Upper lobe of left lung (tissue), 6 donors: ENCODE results near the gene SFMBT2. TPM values are rescaled to one million over a fixed set of nuclear protein-coding genes. Genes with fewer than 3 reads are reported as not detected.

Source experiments
- ATAC-seq, 2 donors: fragments of 200-7000 bp; cut with Tn5 transposase; one replicate each; pipeline ENCODE4 v1.9.1; 2022; ENCODE audit warnings: mild to moderate bottlenecking in 2 of 2, moderate library complexity in 2 of 2; ENCODE audit not compliant: low FRiP score in 2 of 2
- DNase-seq, 2 donors: peaks; one replicate each; pipeline ENCODE4 v3.0.0-alpha.2; 2019 to 2020
- H3K27ac ChIP-seq, 4 donors: fragments of 200-600 bp; sonication (generic); one replicate each; pipeline ENCODE4 v1.5.1; 2016 to 2019
- H3K27me3 ChIP-seq, 4 donors: fragments of 200-600 bp; sonication (generic); one replicate each; pipeline ENCODE4 v1.5.1; 2017 to 2019
- H3K36me3 ChIP-seq, 4 donors: fragments of 200-600 bp; sonication (generic); one replicate each; pipeline ENCODE4 v1.5.1; 2016 to 2019
- H3K4me1 ChIP-seq, 4 donors: fragments of 200-600 bp; sonication (generic); one replicate each; pipeline ENCODE4 v1.5.1; 2018 to 2019
- H3K4me3 ChIP-seq, 4 donors: fragments of 200-600 bp; sonication (generic); one replicate each; pipeline ENCODE4 v1.5.1; 2017 to 2019; ENCODE audit warnings: mild to moderate bottlenecking in 2 of 4, moderate library complexity in 1 of 4
- H3K9me3 ChIP-seq, 4 donors: fragments of 200-600 bp; sonication (generic); one replicate each; pipeline ENCODE4 v1.5.1; 2018 to 2019
- EP300 ChIP-seq, 4 donors: sonication (generic); formaldehyde crosslinking; IDR thresholded peaks; one replicate each; pipeline ENCODE4 v1.5.1; 2017; ENCODE audit warnings: antibody characterized with exemption in 4 of 4, control low read depth in 2 of 4
- POLR2A ChIP-seq, 4 donors: fragments of 450-650 bp; IDR thresholded peaks; one replicate each; pipeline ENCODE4 v1.5.1; 2016 to 2017; ENCODE audit warnings: antibody characterized with exemption in 4 of 4, mild to moderate bottlenecking in 2 of 4
- POLR2AphosphoS5 ChIP-seq, 2 donors: sonication (generic); formaldehyde crosslinking; IDR thresholded peaks; one replicate each; pipeline ENCODE4 v1.5.1; 2017; ENCODE audit warnings: antibody characterized with exemption in 2 of 2
- WGBS, 2 donors: methylation state at CpG; one replicate each; pipeline ENCODE4 v1.1.5; 2017 to 2018; 5-methylcytosine and 5-hydroxymethylcytosine counted together
- total RNA-seq, 6 donors: library from RNA; depleted of rRNA in 4 of 6; stranded (reverse); fragments of >200 nt in 4 of 6; gene quantifications; one replicate each; pipeline versions ENCODE4 v1.1.0 to v1.2.1, GENCODE V29; 2016 to 2021
- TF ChIP-seq, protein P1 (sequence below), 6 experiments: fragments of 450-650 bp in 4 of 6; fragments of 200-600 bp in 2 of 6; sonication (generic) in 2 of 6; IDR thresholded peaks; one replicate each; pipeline ENCODE4 v1.5.1; 2016 to 2019; ENCODE audit warnings: antibody characterized with exemption in 6 of 6
- donor health status: DM: no; HTN: no; CAD: no; lungs with moderate emphysema.
- donor health status: DM: no; HTN: yes; CAD: no; lungs with severe emphysema.

Gene SFMBT2
- total RNA-seq, 6 donors from 2014 or later = 6.2 to 14.6 (median 10.2) TPM

DNA sequence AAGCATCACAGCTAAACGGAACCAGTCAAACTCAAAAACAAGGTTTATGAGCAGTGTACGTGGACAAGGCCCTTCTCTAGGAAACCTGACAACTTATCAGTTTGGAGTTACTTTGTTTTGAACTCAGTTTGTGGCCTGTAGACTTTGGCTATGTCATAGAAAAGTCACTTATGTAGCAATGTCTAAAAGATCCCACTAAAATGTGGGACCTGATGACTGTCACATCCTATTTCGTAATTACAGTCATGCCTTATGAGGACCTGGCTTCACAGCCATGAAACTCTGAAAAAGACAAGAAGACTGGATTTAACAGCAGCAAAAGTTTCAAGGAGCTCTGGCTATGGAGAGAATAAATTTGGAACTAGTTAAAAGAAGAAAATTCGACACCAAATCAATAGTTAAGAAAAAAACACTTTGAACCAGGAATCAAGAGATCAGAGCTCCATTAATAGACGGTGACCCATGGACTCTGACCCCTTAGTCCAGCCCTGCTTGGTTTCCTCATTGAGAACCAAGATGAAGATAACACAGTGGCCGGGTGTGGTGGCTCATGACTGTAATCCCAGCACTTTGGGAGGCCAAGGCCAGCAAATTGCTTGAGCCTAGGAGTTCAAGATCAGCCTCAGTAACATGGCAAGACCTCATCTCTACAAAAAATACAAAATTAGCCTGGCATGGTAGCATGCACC is 204.3 kb downstream of the SFMBT2 start:
- peaks cover 0 to 4% (median 0%) of the 10 kb centered on the region in 4 donors for H3K36me3 ChIP-seq
- H3K9me3 ChIP-seq = no peaks in the 10 kb centered on the region
- ATAC-seq (no peak), DNase-seq (no peak)
- peaks cover 0 to 5% (median 1%) of the 10 kb centered on the region in 4 donors for H3K4me1 ChIP-seq
- no peak overlapping the region for H3K27ac ChIP-seq
- no peaks in the 10 kb centered on the region for H3K27me3 ChIP-seq
- H3K4me3 ChIP-seq = no peak overlapping the region
- 90 to 93% methylated on average over 6 of the region's 6 CpGs for WGBS, 2 donors
- TF ChIP-seq POLR2AphosphoS5 (IDR thresholded peaks at IDR 0.05) (no peak), POLR2A (IDR thresholded peaks at IDR 0.05) (no peak), EP300 (IDR thresholded peaks at IDR 0.05) (no peak)
- TF ChIP-seq, protein P1, sequence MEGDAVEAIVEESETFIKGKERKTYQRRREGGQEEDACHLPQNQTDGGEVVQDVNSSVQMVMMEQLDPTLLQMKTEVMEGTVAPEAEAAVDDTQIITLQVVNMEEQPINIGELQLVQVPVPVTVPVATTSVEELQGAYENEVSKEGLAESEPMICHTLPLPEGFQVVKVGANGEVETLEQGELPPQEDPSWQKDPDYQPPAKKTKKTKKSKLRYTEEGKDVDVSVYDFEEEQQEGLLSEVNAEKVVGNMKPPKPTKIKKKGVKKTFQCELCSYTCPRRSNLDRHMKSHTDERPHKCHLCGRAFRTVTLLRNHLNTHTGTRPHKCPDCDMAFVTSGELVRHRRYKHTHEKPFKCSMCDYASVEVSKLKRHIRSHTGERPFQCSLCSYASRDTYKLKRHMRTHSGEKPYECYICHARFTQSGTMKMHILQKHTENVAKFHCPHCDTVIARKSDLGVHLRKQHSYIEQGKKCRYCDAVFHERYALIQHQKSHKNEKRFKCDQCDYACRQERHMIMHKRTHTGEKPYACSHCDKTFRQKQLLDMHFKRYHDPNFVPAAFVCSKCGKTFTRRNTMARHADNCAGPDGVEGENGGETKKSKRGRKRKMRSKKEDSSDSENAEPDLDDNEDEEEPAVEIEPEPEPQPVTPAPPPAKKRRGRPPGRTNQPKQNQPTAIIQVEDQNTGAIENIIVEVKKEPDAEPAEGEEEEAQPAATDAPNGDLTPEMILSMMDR (IDR thresholded peaks at IDR 0.05) = no peak

DNA sequence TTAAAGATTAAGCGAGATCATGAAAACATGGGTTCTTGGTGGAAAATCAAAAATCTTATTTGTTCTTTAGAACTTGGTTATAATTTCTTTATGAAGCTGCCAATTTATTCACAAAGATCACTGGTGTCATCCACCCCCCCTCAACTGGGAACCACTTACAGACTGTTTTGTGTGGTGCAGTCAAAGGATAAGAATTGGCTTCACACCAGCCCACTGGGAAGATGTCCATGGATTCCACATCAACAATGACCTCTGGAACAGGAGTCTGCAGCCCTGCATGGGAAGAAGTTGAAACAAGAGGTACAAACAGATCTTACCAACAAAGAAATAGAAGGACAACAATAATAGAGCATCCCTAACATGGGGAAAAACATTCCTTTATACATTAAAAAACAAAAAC is 205.2 kb downstream of the SFMBT2 start:
- Histone ChIP-seq H3K36me3 (peaks cover 0 to 4% (median 0%) of the 10 kb centered on the region in 4 donors), H3K27ac (no peak overlapping the region), H3K9me3 (no peaks in the 10 kb centered on the region), H3K27me3 (no peaks in the 10 kb centered on the region), H3K4me3 (no peak overlapping the region), H3K4me1 (peaks cover 0 to 5% (median 1%) of the 10 kb centered on the region in 4 donors)
- TF ChIP-seq, protein P1 (IDR thresholded peaks at IDR 0.05) = no peak
- TF ChIP-seq POLR2A (IDR thresholded peaks at IDR 0.05) (no peak), POLR2AphosphoS5 (IDR thresholded peaks at IDR 0.05) (no peak), EP300 (IDR thresholded peaks at IDR 0.05) (no peak)
- ATAC-seq (no peak), DNase-seq (no peak)
- 91 to 95% methylated on average over 1 of the region's 1 CpG for WGBS, 2 donors

DNA sequence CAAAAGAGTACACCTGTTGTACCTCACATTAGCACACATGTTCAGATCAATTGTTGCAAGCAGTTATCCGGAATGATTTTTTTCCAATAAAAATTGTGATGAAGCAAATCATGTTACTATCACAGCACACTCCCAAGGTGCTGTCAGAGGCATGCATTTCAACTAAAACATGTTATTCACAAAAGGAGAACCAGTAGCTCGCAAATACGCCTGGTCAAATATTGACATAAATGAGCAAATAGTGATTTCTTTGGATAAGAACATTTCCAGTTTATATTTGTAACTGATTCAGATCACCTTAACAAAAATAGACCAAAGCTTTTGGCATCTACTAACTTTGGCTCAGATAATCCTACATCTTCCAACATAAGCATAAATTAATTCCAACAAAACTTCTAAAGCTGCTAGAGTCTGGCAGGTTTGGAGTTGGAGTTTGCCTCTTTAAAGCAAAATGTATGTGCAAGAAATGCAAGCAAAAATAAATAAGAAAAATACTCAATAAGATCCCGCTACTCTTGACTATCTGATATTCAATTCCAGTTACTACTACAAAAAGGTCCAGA is 208.0 kb downstream of the SFMBT2 start:
- WGBS, 2 donors = 72 to 75% methylated on average over 4 of the region's 4 CpGs
- H3K36me3 ChIP-seq = peaks cover 0 to 6% (median 2%) of the 10 kb centered on the region in 4 donors
- H3K4me3 ChIP-seq = no peak overlapping the region
- DNase-seq (no peak), ATAC-seq (no peak)
- H3K9me3 ChIP-seq = no peaks in the 10 kb centered on the region
- no peak overlapping the region for H3K27ac ChIP-seq
- peaks cover 0 to 5% (median 1%) of the 10 kb centered on the region in 4 donors for H3K4me1 ChIP-seq
- no peak for TF ChIP-seq POLR2AphosphoS5 (IDR thresholded peaks at IDR 0.05)
- TF ChIP-seq EP300 (IDR thresholded peaks at IDR 0.05) = no peak
- no peak for TF ChIP-seq POLR2A (IDR thresholded peaks at IDR 0.05)
- TF ChIP-seq, protein P1 (IDR thresholded peaks at IDR 0.05) = no peak
- H3K27me3 ChIP-seq = no peaks in the 10 kb centered on the region

DNA sequence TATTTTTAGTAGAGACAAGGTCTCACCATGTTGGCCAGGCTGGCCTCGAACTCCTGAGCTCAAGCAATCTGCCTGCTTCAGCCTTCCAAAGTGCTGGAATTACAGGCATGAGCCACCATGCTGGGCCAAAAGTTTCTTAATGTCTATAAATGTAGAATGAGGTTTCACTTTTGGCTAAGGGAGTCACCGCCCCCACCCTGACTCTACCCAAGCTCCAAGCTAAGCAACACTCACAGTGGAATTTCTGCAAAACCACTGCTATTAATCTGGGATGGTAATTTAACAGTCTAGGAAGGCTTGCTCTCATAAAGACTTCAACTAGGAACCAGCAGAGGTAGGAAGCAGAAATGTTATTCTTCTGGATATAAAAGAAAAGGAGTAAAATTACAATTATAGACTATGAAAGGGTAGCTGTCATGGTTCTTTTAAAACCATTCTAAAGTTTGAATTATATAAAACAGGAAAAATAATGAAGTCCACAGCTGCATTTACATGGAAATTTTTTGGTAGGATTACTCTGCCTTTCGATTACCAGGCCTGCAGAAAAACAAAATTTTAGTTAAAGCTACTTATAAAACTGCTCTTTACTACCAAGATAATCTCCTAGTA is 211.6 kb downstream of the SFMBT2 start:
- no peak for DNase-seq
- Histone ChIP-seq H3K36me3 (peaks cover 0 to 18% (median 5%) of the 10 kb centered on the region in 4 donors), H3K4me3 (no peak overlapping the region), H3K27me3 (no peaks in the 10 kb centered on the region), H3K27ac (no peak overlapping the region), H3K4me1 (peaks cover 0 to 5% (median 1%) of the 10 kb centered on the region in 4 donors), H3K9me3 (peaks cover 0 to 10% (median 6%) of the 10 kb centered on the region in 4 donors)
- 81 to 91% methylated on average over 3 of the region's 3 CpGs for WGBS, 2 donors
- ATAC-seq = no peak
- no peak for TF ChIP-seq EP300 (IDR thresholded peaks at IDR 0.05)

DNA sequence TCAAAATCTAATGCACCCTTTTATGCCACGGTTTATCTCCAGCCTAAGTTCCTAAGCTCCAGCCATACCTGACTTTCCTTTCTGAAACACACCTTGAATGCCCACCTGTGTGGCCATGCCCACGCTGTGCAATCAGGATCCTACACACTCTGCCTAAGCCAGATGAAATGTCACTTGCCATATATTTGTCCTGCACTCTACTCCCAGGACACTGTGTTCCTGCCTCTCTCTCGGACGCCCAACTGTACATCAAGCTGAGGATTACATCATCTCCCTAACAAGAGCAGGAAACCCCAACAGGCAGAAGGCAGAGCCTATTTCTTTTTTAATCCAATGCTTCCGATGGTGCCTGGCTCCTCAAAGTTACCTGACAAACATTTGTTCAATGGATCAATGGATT is 214.6 kb downstream of the SFMBT2 start:
- 75 to 78% methylated on average over 5 of the region's 5 CpGs for WGBS, 2 donors
- no peaks in the 10 kb centered on the region for H3K27me3 ChIP-seq
- ATAC-seq (no peak), DNase-seq (peak in 1 of 2 donors; percentile 31)
- no peak overlapping the region for H3K27ac ChIP-seq
- H3K36me3 ChIP-seq = peaks cover 0 to 14% (median 5%) of the 10 kb centered on the region in 4 donors
- no peak overlapping the region for H3K4me3 ChIP-seq
- H3K9me3 ChIP-seq = peaks cover 0 to 10% (median 6%) of the 10 kb centered on the region in 4 donors
- no peak for TF ChIP-seq EP300 (IDR thresholded peaks at IDR 0.05)
- TF ChIP-seq, protein P1 (IDR thresholded peaks at IDR 0.05) = no peak
- TF ChIP-seq POLR2A (IDR thresholded peaks at IDR 0.05) = no peak
- TF ChIP-seq POLR2AphosphoS5 (IDR thresholded peaks at IDR 0.05) = no peak
- no peaks in the 10 kb centered on the region for H3K4me1 ChIP-seq
